HG03064 (cell line): ENCODE results near the gene RPS21.
"Not testable (repeated sequence)": the region's sequence is repeated elsewhere in the genome, so short reads cannot be mapped to it uniquely, and the experiment has no call there.

Experiments
- ATAC-seq: cut with Tn5 transposase; IDR thresholded peaks from one replicate; pipeline ENCODE4 v1.9.1; 2021; ENCODE audit warnings: low read depth; ENCODE audit not compliant: unreplicated experiment

The RPS21 gene

DNA sequence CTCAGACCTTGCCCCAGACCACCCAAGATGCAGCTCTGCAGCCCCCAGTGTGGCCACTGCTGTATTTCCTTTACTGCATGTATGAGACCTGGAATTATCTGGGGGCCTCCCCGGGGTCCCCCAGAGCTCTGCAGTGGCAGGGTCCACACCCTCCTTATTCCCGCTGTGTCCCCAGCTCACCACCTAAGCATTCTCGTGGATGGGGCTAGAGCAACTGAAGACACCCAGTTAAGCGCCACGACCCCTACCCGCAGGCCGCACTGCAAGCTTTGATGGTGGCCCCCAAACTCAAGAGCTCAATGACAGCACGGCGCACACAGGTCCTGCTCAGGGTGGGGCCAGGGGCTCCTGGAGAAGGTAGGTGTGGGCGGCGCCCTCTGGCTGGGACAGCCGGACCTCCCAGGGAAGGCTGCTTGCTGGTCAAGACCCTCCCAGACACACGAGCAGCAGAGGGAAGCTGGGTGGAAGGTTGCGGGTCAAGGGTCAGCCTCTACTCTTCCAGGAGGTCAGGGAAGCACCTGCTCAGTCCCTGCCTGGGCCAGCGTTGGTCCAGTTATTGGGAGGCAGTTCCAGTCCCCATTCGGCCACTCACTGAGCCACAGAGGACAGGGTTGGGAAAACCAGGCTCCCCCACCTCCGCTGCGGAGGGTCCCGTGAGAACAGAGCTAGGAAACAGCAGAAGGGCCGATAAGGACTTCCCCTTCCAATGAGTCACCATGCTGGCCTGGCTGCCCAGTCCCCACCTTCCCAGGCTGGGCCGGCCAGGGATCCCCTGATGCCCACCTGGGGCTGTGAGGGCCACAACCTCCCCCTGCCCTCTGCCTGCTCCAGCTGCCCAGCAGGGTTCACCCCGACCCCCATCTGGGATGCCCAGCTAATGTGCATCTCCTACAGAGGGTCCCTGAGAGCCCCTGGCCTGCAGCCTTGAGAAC, 22.7 kb upstream of the RPS21 start:
- no peak for ATAC-seq

DNA sequence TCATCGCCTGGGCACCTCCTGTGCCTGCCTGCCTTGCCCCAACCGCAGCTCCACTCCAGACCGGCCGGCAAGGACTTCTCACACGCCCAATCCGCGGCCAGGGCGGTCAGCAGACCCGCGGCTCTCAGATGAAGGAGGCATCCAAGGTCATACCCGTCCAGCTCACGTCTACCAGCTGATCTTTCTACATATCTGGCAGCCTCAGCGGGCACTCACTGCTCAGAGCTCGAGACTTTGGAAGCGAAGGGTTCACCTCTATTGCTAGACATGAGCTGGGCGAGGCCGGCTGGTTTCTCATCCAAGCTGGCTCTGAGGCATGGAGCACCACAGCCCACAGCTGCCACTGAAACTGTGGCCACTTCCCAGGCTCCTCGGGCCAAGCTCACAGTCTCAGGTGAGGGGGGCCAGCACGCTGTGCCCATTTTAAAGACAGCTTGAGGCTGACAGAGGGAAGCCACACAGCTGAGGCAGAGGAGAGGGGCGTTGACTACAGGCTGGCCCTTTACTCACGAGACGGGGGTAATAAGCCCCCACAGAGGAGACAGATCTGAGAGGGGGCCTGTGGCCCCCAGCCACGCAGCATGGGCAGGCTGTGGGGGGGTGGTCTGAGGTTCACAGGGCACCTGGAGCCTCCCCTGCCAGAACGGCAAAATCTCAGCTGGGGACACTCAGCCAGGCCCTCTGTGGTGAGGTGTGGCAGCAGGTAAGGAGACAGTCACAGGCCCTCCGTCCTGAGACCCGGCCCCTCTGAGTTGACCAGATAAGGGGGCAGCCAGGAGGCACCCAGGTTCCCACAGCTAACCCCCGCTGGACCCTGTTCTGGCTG, 21.8 kb upstream of the RPS21 start:
- ATAC-seq: no peak

DNA sequence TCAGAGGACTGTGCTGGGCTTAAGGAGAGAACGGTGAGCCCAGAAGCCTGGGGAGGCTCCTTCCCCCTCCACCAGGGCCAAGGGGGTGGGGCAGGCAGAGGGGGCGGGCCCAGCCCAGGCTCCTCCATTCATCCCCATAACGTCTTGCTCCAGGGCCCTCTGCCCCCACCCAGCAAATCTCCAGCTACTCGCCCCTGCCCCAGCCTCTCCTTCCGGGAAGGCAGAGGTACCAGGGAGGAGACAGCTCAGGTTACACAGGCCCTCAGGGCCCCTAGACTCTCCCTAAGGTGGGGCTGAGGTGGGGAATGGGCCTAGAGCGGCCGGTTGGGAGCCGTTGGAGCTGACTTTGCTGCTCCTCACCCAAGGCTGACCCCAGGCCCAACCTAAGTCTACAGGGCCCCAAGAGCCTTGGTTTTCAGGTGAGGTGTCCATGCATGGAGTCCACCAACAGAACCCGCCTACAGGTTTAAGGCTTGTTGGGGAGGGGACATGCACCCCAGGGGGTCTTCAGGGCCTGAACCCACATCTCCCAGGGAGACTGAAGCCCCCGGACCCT, 21.0 kb upstream of the RPS21 start:
- ATAC-seq: no peak

DNA sequence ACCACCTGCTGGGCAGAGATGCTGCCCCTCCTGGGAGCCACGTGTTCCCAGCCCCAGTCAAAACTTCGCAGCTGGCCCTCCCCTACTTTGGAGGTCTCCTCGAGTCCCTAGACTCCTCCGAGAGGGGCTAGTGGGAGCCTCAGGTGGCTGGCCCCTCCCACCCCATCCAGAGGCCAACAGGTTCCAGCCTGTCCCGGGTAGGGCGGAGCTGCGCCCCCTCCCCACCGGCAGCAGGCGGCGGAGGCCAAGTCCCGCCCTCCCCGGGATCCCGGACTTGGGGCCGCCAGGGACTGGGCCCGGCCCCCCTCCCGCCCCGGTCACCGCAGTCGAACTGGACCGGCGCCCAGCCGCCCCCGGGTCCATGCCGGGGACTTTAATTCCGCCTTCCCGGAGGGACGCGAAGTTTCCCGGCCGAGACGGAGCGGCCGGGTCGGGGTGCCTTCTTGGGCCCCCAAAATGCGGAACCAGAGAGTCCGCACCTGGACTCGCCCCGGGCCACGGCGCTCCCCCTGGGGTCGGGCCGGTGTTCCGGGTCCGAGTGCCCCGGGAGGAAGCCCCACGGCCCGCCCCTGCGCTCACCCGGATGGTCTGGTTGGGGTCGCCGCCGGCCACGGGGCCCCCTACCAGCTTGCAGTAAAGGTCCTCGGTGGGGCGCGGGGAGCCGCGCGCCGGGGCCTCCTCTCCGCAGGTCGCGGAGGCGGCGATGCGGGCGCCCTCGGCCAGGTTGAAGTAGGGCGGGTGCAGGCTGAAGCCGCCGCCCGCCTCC, 20.4 kb upstream of the RPS21 start:
- ATAC-seq: no peak

DNA sequence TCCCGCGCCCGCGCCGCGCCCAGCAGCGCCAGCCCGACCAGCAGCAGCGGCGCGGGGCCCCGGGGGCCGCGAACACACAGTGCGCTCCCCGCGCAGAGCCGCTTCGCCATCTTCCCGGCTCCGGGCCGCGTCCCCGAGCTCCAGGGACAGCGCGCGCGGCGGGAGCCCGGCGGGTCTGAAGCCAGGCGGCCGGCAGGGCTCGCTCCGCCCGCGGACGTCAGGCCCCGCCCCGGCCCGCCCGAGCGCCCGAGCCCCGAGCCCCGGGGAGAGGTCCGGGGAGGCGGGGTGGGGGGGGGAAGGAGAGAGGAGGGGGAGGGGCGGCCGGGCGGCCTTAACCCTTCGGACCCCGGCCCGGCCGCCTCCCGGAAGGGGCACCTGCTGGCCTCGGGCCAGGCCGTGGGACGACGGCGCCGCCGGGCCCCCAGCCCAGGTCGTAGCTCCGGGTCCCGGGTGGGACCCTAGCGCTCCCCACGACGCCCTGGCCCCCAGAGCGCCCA, 19.7 kb upstream of the RPS21 start, which contains the start of gene LAMA5:
TSS of gene LAMA5 (minus strand) at position 177 of the 497 bp plus-strand sequence. CDS start at position 110, 67 bp downstream.
- no peak for ATAC-seq

DNA sequence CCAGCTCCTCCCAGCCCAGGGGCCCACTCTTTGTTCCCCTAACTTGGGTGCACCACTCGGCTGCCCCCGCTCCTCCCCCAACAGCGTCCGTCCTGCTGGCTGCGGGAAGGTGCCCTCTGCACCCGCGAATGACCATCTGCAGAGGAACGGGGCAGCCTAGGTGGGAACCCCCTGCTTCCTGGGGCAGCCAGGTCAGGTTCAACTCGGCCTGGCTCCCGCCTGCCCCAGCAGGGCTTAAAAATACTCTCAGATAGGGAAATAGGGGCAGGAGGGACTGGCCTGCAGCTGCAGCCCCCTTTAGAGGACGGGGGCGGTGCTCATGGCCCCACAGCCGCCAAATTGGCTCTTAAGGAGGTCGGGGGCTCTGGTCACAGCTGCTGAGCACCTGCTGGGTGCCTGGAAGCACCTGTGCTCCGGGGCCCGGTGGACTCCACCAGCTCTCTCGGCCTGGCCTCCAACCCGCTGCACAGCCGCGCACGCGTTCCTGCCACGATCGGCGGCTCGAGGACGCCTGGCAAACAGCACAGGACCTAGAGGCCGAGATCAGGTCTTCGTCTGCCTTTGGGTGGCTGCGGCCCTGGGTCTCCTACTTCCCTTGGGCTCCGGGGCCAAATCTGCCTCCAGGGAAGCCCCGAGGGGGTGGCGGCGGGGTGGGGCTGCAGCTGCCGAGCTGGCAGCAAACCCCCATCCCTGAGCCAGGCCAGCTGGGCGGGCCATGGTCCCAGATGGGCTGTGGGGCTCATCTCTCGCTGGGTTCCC, 19.1 kb upstream of the RPS21 start:
- no peak for ATAC-seq

DNA sequence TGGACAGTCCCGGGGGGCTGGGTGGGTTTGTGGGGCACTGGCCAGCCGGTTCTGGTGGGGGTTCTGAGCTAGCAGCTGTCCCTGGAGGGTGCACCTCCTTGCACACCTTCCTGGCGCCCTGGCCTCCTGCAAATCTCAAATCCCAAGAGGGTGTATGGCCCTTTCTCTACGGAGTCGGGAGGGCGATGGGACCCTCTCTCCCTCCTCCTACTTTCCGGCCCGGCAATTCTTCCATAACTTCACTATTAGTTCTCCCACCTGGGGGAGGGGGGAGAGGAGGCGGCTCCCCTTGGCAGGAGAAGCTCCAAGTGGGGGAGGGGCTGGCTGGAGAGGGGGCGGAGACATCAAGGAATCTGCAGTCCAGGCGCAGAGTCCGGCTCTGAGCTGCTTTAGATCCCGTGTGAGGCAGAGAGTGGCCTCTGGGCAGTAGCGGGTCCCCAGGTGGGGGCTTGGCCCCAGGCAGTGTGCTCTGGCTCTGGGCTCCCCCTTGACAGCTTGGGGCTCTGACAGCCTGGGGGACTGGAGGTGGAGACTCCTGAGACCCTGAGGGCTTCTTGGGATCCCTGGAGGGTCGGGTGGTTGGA, 18.4 kb upstream of the RPS21 start:
- ATAC-seq: no peak

DNA sequence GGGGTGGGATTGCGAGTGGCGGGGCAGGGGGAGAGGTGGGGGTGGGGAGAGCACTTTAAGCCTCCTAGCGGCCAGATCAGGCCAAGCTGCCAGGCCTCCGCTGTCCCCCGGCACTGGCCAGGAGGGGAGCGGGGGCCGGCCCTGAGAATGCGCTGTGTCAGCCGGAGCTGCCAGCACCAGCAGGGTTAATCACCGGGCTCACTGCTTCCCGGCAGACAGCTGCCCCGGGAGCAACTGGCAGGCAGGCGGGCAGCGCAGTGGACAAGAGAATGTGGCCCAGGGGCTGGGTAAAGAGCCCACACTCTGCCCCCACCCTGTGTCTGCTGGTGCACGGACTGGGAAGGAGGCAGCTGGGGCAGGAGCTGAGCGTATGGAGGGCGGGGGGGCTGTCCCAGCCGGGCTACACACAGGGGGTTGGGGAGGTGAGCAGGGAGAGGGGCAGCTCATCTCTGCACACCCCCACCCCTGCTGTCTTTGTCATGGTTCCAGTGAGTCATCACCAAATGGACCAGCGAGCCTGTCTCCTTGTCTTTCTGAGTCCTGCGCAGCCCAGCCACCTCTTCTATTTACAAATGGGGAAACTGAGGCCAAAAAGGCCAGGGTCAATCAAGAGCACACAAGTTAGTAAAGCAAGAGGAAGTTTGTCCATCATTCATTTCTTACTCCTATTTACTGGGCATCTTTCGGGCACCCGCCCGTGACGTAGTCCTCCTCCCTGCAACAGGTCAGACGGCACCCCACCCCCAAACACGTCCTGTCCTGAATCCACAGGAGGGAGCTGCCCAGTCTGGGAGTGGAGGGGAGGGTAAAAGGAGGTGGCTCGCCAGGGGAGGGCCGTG, 17.7 kb upstream of the RPS21 start:
- ATAC-seq: no peak

DNA sequence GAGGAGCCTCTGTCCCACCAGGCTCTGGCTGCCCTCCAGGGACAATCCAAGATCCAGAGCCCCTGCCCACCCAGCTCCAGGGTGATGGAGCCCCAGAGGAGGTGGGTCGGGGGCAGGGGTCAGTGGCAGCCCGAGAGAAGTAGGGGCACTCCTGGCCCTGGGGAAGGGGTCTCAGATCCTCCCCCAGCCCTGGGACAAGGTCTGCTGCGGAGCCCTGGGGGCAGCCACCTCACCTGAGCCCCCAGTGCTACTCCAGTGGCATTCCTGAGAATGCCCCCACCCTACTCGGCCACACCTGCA, 17.1 kb upstream of the RPS21 start:
- no peak for ATAC-seq

DNA sequence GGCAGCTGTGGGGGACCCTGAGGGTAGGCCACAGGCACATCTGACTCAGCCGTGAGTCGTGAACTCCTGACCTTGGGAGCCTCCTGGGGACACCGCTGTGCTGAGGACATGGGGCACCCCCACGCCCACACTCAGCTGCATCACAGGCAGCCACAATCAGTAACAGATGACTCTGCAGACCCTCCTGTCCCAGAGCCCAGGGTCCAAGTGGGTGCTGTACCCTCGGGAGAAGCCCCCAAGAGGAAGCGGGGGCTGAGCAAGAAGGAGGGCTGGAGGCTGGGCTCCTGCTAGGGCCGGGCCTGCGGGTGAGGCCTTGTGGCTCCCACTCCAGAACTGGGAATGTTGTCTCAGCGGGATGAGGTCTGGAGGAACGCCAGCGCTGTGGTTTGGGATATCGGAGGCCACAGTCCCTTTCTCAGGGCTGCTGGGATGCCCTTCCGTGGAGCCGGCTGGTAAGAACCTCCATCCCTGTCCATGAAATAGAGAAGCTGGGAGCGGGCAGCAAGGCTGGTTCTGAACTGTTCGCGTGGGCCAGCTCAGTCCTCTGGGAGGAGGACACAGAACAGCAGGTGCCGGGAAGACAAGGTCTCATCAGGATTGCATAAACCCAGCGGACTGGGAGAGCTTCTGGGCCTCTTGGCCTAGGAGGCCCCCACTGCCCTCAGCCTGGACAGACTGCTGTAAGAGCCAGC, 16.6 kb upstream of the RPS21 start:
- ATAC-seq: no peak

DNA sequence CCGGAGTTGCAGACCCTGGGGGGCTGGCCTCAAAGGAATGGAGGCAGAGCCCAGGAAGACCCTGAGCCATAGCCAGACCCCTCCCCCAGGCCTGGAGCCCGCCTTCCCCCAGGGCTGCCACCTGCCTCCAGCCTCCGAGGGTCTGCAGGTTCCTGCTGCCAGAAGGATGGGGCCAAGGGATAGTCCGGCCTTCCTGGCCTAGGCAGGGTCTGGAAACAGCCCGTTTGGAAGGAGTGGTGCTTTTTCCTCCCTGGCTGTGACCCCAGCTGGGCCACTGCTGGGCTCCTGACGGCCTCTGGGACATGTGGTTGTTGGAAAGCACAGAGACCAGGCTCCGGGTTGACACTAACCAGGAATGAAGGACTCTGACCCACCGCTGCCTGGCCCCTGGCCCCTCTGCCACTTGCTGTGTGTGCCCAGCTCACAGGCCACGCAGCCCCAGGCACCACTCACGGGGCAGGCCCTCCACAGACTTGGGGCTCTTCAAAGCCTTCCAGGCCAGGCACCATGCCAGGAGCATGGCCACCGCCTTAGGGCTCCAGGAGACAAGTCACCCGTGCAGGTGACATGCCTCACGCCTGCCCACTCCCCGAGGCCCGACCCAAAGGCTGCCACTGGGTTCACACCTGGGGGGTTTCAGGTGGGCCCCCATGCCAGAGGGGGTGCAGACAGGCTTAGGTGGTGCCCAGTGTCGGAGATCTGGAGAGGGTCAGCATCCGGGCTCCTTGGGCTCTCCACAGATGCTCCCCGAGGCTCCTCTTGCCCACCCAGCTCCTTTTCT, 15.9 kb upstream of the RPS21 start:
- no peak for ATAC-seq

DNA sequence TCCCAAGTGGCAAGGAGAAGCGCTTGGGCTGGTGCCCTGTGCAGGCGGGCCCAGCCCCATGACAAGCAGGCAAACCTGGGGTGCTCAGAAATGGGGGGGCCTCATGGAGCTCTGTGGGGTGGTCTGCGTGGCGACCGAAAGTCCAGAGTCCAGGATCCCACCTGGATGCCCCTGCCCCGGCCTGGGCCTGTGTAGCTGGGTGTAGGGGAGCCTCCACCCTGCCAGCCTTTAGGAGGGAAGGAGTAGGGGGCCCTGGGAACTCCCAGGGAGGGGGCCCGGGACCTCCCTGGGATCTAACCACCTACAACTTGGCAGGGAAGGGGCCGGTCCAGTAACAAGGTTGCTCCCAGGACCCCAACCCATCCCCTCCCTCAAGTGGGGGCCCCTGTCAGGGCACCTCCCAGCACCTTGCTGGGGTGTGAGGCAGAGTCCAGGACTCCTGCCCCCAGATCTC, 15.3 kb upstream of the RPS21 start:
- no peak for ATAC-seq

DNA sequence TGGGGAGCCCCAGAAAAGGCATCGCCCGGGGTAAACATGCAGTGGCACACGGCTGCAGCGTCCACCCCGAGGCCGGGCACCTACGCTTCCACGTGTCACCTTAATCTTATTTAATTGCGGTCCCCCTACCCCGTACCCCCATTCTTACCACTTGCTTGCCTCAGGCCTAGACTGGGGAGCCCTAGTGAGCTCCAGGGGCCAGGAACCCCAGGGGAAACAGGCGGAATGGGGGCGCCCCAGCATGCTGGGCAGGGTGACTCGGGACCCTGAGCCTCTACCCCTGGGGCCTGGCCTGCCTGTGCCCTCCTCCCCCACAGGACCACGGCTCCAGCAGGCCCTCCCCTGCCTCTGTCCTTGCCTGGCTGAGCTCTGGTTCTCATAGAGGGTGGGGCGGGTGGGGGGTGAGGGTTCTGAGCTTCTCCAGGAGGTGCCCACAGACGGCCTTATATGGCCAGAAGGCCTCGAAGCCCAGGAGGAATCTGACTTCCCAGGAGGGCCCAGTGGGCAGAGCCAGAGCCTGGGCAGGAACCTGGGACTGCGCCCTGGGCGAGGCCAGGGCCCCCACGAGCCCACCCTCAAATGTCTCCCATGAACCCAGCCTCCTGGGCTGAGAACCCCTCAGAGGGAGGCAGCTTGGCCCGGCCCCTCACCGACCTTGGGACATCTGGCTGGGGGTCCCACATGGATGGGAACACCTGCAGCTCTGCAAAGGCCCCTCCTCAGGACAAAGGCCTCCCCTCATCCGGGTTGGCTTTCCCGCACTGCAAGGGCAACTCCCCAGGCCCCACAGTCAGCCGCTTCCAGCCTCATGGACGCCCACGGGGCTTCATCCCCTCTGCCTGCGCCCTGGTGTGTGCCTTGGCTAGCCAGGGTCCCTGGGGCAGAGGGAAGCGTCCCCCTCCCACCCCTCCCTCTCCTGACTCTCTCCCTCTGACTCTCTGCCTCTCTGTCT, 14.6 kb upstream of the RPS21 start:
- ATAC-seq: no peak

DNA sequence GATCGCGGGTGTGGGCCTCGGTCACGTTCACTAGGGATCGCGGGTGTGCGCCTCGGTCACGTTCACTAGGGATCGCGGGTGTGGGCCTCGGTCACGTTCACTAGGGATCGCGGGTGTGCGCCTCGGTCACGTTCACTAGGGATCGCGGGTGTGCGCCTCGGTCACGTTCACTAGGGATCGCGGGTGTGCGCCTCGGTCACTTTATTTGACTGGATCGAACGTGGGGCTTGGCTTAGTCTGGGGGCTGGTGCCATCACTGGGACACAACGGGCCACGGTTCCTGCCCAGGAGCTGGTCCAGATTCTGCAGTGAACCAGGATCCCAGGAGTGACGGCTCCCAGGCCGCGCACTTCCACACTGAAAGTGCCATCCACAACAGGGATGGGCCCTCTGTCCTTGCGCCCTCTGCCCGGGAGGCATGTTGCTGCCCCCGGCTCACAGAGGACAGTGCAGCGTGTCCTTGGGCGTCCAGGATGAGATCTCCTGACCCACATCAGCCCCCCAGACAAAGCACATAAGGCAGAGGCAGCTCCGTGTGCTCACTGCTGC, 13.2 kb upstream of the RPS21 start:
- not testable (repeated sequence) for ATAC-seq

DNA sequence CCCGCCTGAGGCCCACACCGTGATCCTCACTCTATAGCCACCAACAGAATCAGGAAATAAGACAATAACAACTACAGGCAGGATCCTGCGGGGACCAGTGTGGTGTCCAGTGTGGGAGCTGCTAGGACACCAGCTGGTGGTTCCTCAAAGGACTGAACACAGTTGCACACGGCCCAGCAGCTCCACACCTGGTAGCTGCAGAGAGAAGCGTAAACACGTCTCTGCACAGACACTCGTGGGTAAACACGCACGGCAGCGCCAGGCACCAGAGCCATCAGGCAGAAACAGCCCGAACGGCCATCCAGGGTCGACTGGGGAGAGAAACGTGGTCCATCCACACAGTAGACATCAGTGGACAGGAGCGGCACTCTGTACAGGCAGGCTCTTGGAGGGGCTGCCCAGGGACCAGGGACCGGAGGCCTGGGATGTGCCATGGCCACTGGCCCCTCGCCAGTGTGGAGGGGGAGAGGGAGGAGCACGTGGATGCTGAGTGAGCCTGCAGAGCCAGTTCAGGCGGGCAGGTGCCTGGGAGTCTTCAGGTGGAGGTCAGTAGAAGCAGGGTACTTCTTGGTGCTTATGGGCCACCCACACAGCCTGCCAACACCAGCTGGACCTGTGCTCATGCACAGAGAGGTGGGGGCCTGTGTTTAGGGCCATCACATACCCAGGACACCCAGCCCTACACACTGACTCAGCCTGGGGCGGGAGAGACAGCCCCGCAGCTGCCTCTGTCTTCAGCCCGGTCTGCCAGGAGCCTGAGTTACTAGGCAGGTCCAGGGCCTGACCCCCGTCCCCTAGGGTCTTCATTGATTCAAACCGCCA, 12.4 kb upstream of the RPS21 start:
- no peak for ATAC-seq
